ENCODE measurements around the gene RAMAC. TPM values are rescaled to one million over a fixed set of nuclear protein-coding genes. Genes with fewer than 3 reads are reported as not detected.

The RAMAC gene
- total and polyA plus RNA-seq, 11 donors: 11.0 to 25.5 (median 14.9) TPM

DNA sequence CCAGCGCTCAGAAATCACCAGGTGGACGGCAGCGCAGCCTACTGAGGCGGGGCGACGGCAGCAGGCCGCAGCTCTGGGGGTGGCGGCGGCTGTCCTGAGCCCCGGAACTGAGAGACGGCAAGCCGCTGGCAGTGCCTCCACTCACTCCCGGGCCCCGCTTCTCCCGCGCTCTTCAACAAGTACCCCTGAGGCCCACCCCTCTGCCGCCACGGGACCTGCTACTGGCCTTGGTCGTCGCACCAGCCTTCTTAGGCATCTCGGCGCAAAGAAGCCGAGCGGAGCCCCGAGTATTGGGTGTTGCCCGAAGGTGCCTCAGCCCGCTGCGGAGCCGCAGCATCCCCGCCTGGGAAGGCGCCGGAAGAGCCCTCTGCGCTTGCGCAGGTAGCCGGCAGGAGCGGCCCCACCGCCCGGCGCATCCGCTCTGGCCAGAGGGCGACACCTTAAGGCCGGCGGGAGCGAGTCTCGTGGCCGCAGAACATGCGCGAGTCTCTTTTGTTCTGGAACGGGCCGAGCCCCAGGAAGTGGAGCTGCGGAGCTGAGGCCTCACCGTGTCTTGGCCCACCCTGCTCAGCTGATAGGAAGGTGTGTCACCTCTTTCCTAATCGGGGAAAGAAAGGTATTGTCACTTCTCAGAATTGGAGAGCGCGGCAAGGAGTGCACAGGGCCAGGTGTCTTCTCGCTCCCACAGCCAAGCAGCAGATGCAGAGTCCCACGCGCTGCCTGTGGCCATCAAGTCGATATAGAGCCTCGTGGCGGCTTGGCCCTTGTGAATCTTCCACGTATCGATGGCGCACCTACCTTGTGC is 25.5 kb downstream of the RAMAC start, which contains the start of gene C15orf40:
Gene C15orf40, minus strand, starts transcription at position 369 of the 805 bp plus-strand sequence. Its CDS starts 32 bp downstream, at position 337.
- Histone ChIP-seq H3K27me3 (no peaks in the 10 kb centered on the region), H3K4me3 (peak within 1 kb of the TSS; percentile 67 to 100 (median 89)), H3K4me1 (peaks cover 0 to 31% (median 21%) of the 10 kb centered on the region in 12 donors), H3K9me3 (no peaks in the 10 kb centered on the region), H3K36me3 (peaks cover 0 to 53% (median 44%) of the 10 kb centered on the region in 9 donors), H3K27ac (peak within 1 kb of the TSS; percentile 14 to 90 (median 82))
- ATAC-seq (peak; percentile 96 to 99 (median 98)), DNase-seq (peak; percentile 91 to 95 (median 94))
- WGBS, 4 donors: 1 to 12% (median 3%) methylated on average over 20 to 64 of the region's 64 CpGs
- intact Hi-C loops (cut with DNase I): loop anchor here (1.0 to 10.0 kb wide), 9 partner anchors 53 to 477 kb away; partner anchors contain the start of genes HDGFL3 (in 10 of the 10), BTBD1 (in 8 of the 10) and TM6SF1 (in 1 of the 10)
- TF ChIP-seq POLR2A (IDR thresholded peaks at IDR 0.05): peak in 1 of 2 donors; percentile 71
- TF ChIP-seq CTCF (IDR thresholded peaks at IDR 0.05): peak; percentile 41 to 87 (median 70)

GRCh38 chr15:83012076-83012426 is 26.0 kb downstream of the RAMAC start:
- Histone ChIP-seq H3K27me3 (no peaks in the 10 kb centered on the region), H3K27ac (peak overlapping the region; percentile 14 to 90 (median 82)), H3K36me3 (peaks cover 0 to 53% (median 44%) of the 10 kb centered on the region in 9 donors), H3K4me1 (peaks cover 0 to 31% (median 20%) of the 10 kb centered on the region in 12 donors), H3K9me3 (no peaks in the 10 kb centered on the region), H3K4me3 (peak overlapping the region in 11 of 12 donors; percentile 67 to 100 (median 88))
- DNase-seq: no peak
- intact Hi-C loops (cut with DNase I): loop anchor here (5.0 to 10.0 kb wide), 6 partner anchors 53 to 477 kb away; partner anchors contain the start of genes HDGFL3 (in 9 of the 10), BTBD1 (in 6 of the 10) and TM6SF1 (in 1 of the 10)
- WGBS, 4 donors: 47 to 80% (median 58%) methylated on average over 9 of the region's 9 CpGs
- no peak for ATAC-seq
- TF ChIP-seq POLR2A (IDR thresholded peaks at IDR 0.05) (no peak), CTCF (IDR thresholded peaks at IDR 0.05) (no peak)

DNA sequence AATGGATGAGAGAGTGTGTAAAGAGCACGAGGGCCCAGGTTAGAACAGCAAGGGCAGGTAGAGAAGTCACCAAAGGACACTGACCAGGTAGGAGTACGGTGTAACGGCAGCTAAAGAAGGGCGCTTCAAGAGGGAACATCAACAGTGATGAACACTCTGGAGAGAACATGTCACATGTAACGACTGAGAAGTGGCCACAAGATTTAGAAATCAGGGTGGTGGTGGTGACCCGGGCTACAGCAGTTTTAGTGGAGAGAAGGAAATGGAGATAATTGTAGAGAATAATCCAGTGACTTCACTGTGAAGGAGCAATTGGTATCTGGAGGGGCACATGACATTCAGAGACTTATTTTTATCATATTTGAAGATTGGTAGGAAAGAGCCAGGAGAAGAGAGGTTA is 26.6 kb downstream of the RAMAC start:
- peak overlapping the region in 1 of 12 donors; percentile 83 for H3K4me3 ChIP-seq
- no peaks in the 10 kb centered on the region for H3K27me3 ChIP-seq
- no peak overlapping the region for H3K27ac ChIP-seq
- no peak for TF ChIP-seq POLR2A (IDR thresholded peaks at IDR 0.05)
- TF ChIP-seq CTCF (IDR thresholded peaks at IDR 0.05): no peak
- DNase-seq (no peak), ATAC-seq (no peak)
- WGBS, 4 donors: 94 to 96% (median 95%) methylated on average over 6 of the region's 6 CpGs
- peaks cover 0 to 53% (median 44%) of the 10 kb centered on the region in 9 donors for H3K36me3 ChIP-seq
- H3K9me3 ChIP-seq: no peaks in the 10 kb centered on the region
- intact Hi-C loops (cut with DNase I): loop anchor here (5.0 to 10.0 kb wide), 6 partner anchors 52 to 478 kb away; partner anchors contain the start of genes HDGFL3 (in 9 of the 10), BTBD1 (in 6 of the 10) and TM6SF1 (in 1 of the 10)
- peaks cover 0 to 31% (median 20%) of the 10 kb centered on the region in 12 donors for H3K4me1 ChIP-seq

GRCh38 chr15:83014205-83014653 is 28.2 kb downstream of the RAMAC start:
- intact Hi-C loops (cut with DNase I): loop anchor here (5.0 to 10.0 kb wide), 6 partner anchors 51 to 479 kb away; partner anchors contain the start of genes HDGFL3 (in 9 of the 10), BTBD1 (in 6 of the 10) and TM6SF1 (in 1 of the 10)

More at GRCh38 chr15:83014205-83014653, 28.2 kb downstream of the RAMAC start:
- no peak for DNase-seq
- ATAC-seq: no peak
- H3K4me3 ChIP-seq: no peak overlapping the region
- H3K27ac ChIP-seq: no peak overlapping the region
- no peak for TF ChIP-seq CTCF (IDR thresholded peaks at IDR 0.05)
- TF ChIP-seq POLR2A (IDR thresholded peaks at IDR 0.05): no peak
- H3K36me3 ChIP-seq: peaks cover under 1 to 53% (median 43%) of the 10 kb centered on the region in 9 donors
- peaks cover 0 to 31% (median 20%) of the 10 kb centered on the region in 12 donors for H3K4me1 ChIP-seq
- 69 to 79% (median 73%) methylated on average over 5 of the region's 5 CpGs for WGBS, 4 donors
- no peaks in the 10 kb centered on the region for H3K9me3 ChIP-seq
- no peaks in the 10 kb centered on the region for H3K27me3 ChIP-seq
